GM12878 (cell line): ENCODE results near the gene RSPH1. TPM values are rescaled to one million over a fixed set of nuclear protein-coding genes. Genes with fewer than 3 reads are reported as not detected.

Experiments used
- ATAC-seq: fragments of 200-7000 bp; cut with Tn5 transposase; 3 replicates; pipeline ENCODE4 v1.9.1; 2020; ENCODE audit warnings: mild to moderate bottlenecking, moderate library complexity
- BruUV-seq: library from RNA; stranded (reverse); fragments of 400-500 nt; replicated peaks from 2 replicates; lab custom pipeline; 2021; lab: Mats Ljungman, UMichigan
- CTCF ChIA-PET: fragments of 300-600 bp; sonication (Branson Sonifier 250); formaldehyde crosslinking; extraction: SDS; loops from one replicate; lab custom pipeline; 2021; ENCODE audit warnings: inconsistent platforms; lab: Yijun Ruan, JAX
- POLR2A ChIA-PET: fragments of 350-600 bp; formaldehyde crosslinking; extraction: SDS; loops from one replicate; lab custom pipeline; 2021; ENCODE audit warnings: inconsistent platforms; lab: Charles Lee
- RAD21 ChIA-PET: fragments of 300-600 bp; sonication (Branson Sonifier 250); formaldehyde crosslinking; loops from one replicate; lab custom pipeline; 2023; ENCODE audit warnings: antibody characterized with exemption; ENCODE audit not compliant: unreplicated experiment; lab: Charles Lee
- SMC1A ChIA-PET: fragments of 300-600 bp; sonication (Branson Sonifier 250); formaldehyde crosslinking; loops from one replicate; lab custom pipeline; 2023; ENCODE audit not compliant: unreplicated experiment, uncharacterized antibody; lab: Charles Lee
- DNase-seq: peaks from one replicate; pipeline ENCODE4 v3.0.0-alpha.2; 2011; ENCODE audit warnings: low read depth, low spot score
- FAIRE-seq: peaks from 3 replicates; lab custom pipeline; 2011; peaks lifted over from hg19 to GRCh38; lab: Jason Lieb, UNC
- H2AFZ ChIP-seq: 2 replicates; pipeline ENCODE4 v1.6.0; 2011; ENCODE audit warnings: low read depth, low read length, control low read depth; ENCODE audit not compliant: control insufficient read depth
- H3K27ac ChIP-seq: 2 replicates; pipeline ENCODE4 v1.5.1; 2011; ENCODE audit warnings: control low read depth; ENCODE audit not compliant: control insufficient read depth, insufficient read depth
- H3K27me3 ChIP-seq, 2 experiments: replicated peaks in 1 of 2; 2 replicates each; pipeline versions ENCODE4 v1.6.0 to v1.6.1; 2011; ENCODE audit warnings: low read length in 1 of 2; ENCODE audit not compliant: control insufficient read depth in 2 of 2, insufficient read depth in 2 of 2
- H3K36me3 ChIP-seq, 2 experiments: 2 replicates each; pipeline ENCODE4 v1.5.1; 2011; ENCODE audit warnings: low read length in 1 of 2; ENCODE audit not compliant: control insufficient read depth in 2 of 2, insufficient read depth in 2 of 2
- H3K4me1 ChIP-seq: 2 replicates; pipeline ENCODE4 v1.6.1; 2011; ENCODE audit warnings: mild to moderate bottlenecking, low read length, moderate library complexity, mixed read lengths; ENCODE audit not compliant: control insufficient read depth, insufficient read depth
- H3K4me2 ChIP-seq: 2 replicates; pipeline ENCODE4 v1.6.0; 2011; ENCODE audit warnings: control low read depth; ENCODE audit not compliant: control insufficient read depth, insufficient read depth
- H3K4me3 ChIP-seq: fragments of 200-600 bp; sonication (generic); 2 replicates; pipeline ENCODE4 v1.5.1; 2016
- H3K79me2 ChIP-seq: 2 replicates; pipeline ENCODE4 v1.6.0; 2011; ENCODE audit warnings: low read length; ENCODE audit not compliant: control insufficient read depth, insufficient read depth
- H3K9ac ChIP-seq: 2 replicates; pipeline ENCODE4 v1.8.0; 2011; ENCODE audit warnings: low read length, control low read depth, mixed read lengths; ENCODE audit not compliant: control insufficient read depth, insufficient read depth
- H3K9me3 ChIP-seq: replicated peaks from 3 replicates; pipeline ENCODE4 v1.5.1; 2011; ENCODE audit warnings: mild to moderate bottlenecking, low read length; ENCODE audit not compliant: control insufficient read depth, insufficient read depth
- H4K20me1 ChIP-seq: 2 replicates; pipeline ENCODE4 v1.6.0; 2011; ENCODE audit not compliant: control insufficient read depth, insufficient read depth
- ATF7 ChIP-seq: fragments of 450-650 bp; IDR thresholded peaks from 2 replicates; pipeline ENCODE4 v1.6.1; 2016; ENCODE audit warnings: low read depth, mild to moderate bottlenecking
- BCL11A ChIP-seq: IDR thresholded peaks from 2 replicates; pipeline ENCODE4 v1.6.1; 2011; ENCODE audit warnings: low read depth, low read length
- CBX5 ChIP-seq: sonication (generic); IDR thresholded peaks from 2 replicates; pipeline ENCODE4 v1.6.1; 2016; ENCODE audit warnings: low read depth, moderate library complexity, mild to moderate bottlenecking, inconsistent platforms
- FOXK2 ChIP-seq: fragments of 450-650 bp; IDR thresholded peaks from 2 replicates; pipeline ENCODE4 v1.6.1; 2017; ENCODE audit warnings: mild to moderate bottlenecking, moderate library complexity
- FOXM1 ChIP-seq: IDR thresholded peaks from 2 replicates; pipeline ENCODE4 v1.6.1; 2012; ENCODE audit warnings: low read depth, mild to moderate bottlenecking, inconsistent platforms, low read length, moderate library complexity
- RCOR1 ChIP-seq: conservative IDR thresholded peaks from 2 replicates; pipeline ENCODE4 v1.6.1; 2012; ENCODE audit warnings: low read depth, low read length, improper control_type of control experiment
- RFX5 ChIP-seq: IDR thresholded peaks from 2 replicates; pipeline ENCODE4 v1.6.1; 2011; ENCODE audit warnings: low read depth, low read length, improper control_type of control experiment
- SMAD1 ChIP-seq: fragments of 450-650 bp; IDR thresholded peaks from 2 replicates; pipeline ENCODE4 v1.6.1; 2018; ENCODE audit warnings: mild to moderate bottlenecking, low read depth; ENCODE audit not compliant: partially characterized antibody
- SMAD5 ChIP-seq: IDR thresholded peaks from 2 replicates; pipeline ENCODE4 v1.6.1; 2016; ENCODE audit warnings: antibody characterized with exemption, low read depth
- SMARCA5 ChIP-seq: fragments of 450-650 bp; IDR thresholded peaks from 2 replicates; pipeline ENCODE4 v1.6.1; 2017; ENCODE audit warnings: mild to moderate bottlenecking
- SP1 ChIP-seq: IDR thresholded peaks from one replicate; pipeline ENCODE4 v1.6.1; 2011; ENCODE audit warnings: low read depth, low read length
- SPI1 ChIP-seq: IDR thresholded peaks from 2 replicates; pipeline ENCODE4 v1.6.1; 2011; ENCODE audit warnings: low read depth, mild to moderate bottlenecking, low read length, moderate library complexity, borderline replicate concordance; ENCODE audit not compliant: insufficient read depth
- SREBF1 ChIP-seq: IDR thresholded peaks from 2 replicates; pipeline ENCODE4 v1.6.1; 2012; ENCODE audit warnings: mild to moderate bottlenecking, low read length
- TARDBP ChIP-seq: IDR thresholded peaks from 2 replicates; pipeline ENCODE4 v1.6.1; 2016; ENCODE audit warnings: borderline replicate concordance
- ZNF217 ChIP-seq: fragments of 450-650 bp; IDR thresholded peaks from 2 replicates; pipeline ENCODE4 v1.6.1; 2017; ENCODE audit warnings: antibody characterized with exemption, mild to moderate bottlenecking
- WGBS: methylation state at CpG from one replicate; pipeline ENCODE4 v1.1.6; 2016; ENCODE audit warnings: low lambda C conversion rate; ENCODE audit not compliant: insufficient replicate concordance, insufficient coverage; ENCODE audit errors: missing lambda C conversion rate; 5-methylcytosine and 5-hydroxymethylcytosine counted together
- in situ Hi-C: fragments of 300-500 bp; cut with MboI; formaldehyde crosslinking; loops from 9 replicates; pipeline ENCODE4 v1.14.3; 2018; ENCODE audit warnings: mixed read lengths
- intact Hi-C: fragments of 100-400 bp; cut with micrococcal nuclease; formaldehyde crosslinking; loops from one replicate; pipeline ENCODE4 v1.14.2; 2022; ENCODE audit not compliant: unreplicated experiment
- polyA plus RNA-seq, 11 experiments: library from polyadenylated mRNA; depleted of rRNA in 4 of 11; unstranded in 6 of 11; stranded (reverse) in 5 of 11; fragments of >200 nt; fragmentation: Nextera tagmentation in 4 of 11; fragmentation: Illumina TruSeq in 1 of 11; extraction: Ambion mirVana in 4 of 11; extraction: Trizol in 1 of 11; gene quantifications; 1 replicate in 1 of 11; 2 replicates in 10 of 11; pipeline versions ENCODE4 v1.2.1 to v1.2.3, GENCODE V29; 2011 to 2016; ENCODE audit warnings: inconsistent platforms in 2 of 11, missing spikeins in 2 of 11, low read depth in 1 of 11
- total RNA-seq, 4 experiments: library from RNA; depleted of rRNA in 3 of 4; stranded (reverse); fragments of >200 nt in 3 of 4; fragmentation: Illumina TruSeq in 1 of 4; extraction: Trizol in 1 of 4; gene quantifications; 2 replicates each; pipeline versions ENCODE4 v1.2.1 to v1.2.3, GENCODE V29; 2013 to 2021
- TF ChIP-seq, protein P1 (sequence below): fragments of 450-650 bp; IDR thresholded peaks from 2 replicates; pipeline ENCODE4 v1.6.1; 2017; ENCODE audit warnings: mild to moderate bottlenecking
- TF ChIP-seq, protein P2 (sequence below): fragments of 450-650 bp; conservative IDR thresholded peaks from 2 replicates; pipeline ENCODE4 v1.6.1; 2017; ENCODE audit warnings: mild to moderate bottlenecking, moderate library complexity
- TF ChIP-seq, protein P3 (sequence below): fragments of 450-650 bp; IDR thresholded peaks from 2 replicates; pipeline ENCODE4 v1.6.1; 2017; ENCODE audit warnings: mild to moderate bottlenecking, moderate library complexity

Gene RSPH1
- total and polyA plus RNA-seq, 10 of the 15 experiments (the other 5 are each of a cell fraction or from before 2014, with no cell fraction given): 0.11 to 1.4 (median 0.38) TPM

DNA sequence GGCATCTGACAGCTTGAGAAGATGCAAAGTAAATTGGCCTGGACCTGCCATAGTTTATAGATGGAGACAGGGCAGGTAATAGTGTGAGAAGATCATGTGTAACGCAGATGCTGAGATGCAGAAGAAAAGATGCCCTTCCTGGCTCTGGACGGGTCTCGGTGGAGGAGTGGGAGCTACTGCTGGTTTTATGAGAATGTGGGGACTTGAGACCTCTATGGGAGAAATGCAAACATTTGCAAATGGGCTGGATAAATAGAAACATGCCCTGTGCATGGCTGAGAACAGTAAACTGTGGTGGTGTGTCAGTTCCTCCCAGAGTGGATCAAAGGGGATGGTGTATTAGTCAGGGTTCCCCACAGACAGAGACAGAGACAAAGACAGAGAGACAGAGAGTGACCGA is 70.4 kb downstream of the RSPH1 start:
- peaks cover 51% of the 10 kb centered on the region for H3K4me1 ChIP-seq
- intact Hi-C loops: loop anchor here (1.0 to 2.0 kb wide), 2 partner anchors 15 to 33 kb away; no protein-coding TSS in a partner anchor
- no peak for TF ChIP-seq FOXM1
- no peak for TF ChIP-seq SREBF1
- no peak for TF ChIP-seq ATF7
- TF ChIP-seq, protein P1, sequence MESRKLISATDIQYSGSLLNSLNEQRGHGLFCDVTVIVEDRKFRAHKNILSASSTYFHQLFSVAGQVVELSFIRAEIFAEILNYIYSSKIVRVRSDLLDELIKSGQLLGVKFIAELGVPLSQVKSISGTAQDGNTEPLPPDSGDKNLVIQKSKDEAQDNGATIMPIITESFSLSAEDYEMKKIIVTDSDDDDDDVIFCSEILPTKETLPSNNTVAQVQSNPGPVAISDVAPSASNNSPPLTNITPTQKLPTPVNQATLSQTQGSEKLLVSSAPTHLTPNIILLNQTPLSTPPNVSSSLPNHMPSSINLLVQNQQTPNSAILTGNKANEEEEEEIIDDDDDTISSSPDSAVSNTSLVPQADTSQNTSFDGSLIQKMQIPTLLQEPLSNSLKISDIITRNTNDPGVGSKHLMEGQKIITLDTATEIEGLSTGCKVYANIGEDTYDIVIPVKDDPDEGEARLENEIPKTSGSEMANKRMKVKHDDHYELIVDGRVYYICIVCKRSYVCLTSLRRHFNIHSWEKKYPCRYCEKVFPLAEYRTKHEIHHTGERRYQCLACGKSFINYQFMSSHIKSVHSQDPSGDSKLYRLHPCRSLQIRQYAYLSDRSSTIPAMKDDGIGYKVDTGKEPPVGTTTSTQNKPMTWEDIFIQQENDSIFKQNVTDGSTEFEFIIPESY: no peak
- no peak for TF ChIP-seq SMARCA5
- TF ChIP-seq, protein P2, sequence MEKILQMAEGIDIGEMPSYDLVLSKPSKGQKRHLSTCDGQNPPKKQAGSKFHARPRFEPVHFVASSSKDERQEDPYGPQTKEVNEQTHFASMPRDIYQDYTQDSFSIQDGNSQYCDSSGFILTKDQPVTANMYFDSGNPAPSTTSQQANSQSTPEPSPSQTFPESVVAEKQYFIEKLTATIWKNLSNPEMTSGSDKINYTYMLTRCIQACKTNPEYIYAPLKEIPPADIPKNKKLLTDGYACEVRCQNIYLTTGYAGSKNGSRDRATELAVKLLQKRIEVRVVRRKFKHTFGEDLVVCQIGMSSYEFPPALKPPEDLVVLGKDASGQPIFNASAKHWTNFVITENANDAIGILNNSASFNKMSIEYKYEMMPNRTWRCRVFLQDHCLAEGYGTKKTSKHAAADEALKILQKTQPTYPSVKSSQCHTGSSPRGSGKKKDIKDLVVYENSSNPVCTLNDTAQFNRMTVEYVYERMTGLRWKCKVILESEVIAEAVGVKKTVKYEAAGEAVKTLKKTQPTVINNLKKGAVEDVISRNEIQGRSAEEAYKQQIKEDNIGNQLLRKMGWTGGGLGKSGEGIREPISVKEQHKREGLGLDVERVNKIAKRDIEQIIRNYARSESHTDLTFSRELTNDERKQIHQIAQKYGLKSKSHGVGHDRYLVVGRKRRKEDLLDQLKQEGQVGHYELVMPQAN: no peak
- TF ChIP-seq SPI1: peak; percentile 76
- no peak for TF ChIP-seq RCOR1
- TF ChIP-seq RFX5: no peak
- 0 out of 2 replicates have a peak, but pooled peaks have one; percentile 22 for TF ChIP-seq SMAD5
- TF ChIP-seq TARDBP: no peak
- TF ChIP-seq SP1: no peak
- TF ChIP-seq FOXK2: no peak
- 0 out of 2 replicates have a peak, but pooled peaks have one; percentile 13 for TF ChIP-seq BCL11A
- TF ChIP-seq CBX5: no peak
- TF ChIP-seq, protein P3, sequence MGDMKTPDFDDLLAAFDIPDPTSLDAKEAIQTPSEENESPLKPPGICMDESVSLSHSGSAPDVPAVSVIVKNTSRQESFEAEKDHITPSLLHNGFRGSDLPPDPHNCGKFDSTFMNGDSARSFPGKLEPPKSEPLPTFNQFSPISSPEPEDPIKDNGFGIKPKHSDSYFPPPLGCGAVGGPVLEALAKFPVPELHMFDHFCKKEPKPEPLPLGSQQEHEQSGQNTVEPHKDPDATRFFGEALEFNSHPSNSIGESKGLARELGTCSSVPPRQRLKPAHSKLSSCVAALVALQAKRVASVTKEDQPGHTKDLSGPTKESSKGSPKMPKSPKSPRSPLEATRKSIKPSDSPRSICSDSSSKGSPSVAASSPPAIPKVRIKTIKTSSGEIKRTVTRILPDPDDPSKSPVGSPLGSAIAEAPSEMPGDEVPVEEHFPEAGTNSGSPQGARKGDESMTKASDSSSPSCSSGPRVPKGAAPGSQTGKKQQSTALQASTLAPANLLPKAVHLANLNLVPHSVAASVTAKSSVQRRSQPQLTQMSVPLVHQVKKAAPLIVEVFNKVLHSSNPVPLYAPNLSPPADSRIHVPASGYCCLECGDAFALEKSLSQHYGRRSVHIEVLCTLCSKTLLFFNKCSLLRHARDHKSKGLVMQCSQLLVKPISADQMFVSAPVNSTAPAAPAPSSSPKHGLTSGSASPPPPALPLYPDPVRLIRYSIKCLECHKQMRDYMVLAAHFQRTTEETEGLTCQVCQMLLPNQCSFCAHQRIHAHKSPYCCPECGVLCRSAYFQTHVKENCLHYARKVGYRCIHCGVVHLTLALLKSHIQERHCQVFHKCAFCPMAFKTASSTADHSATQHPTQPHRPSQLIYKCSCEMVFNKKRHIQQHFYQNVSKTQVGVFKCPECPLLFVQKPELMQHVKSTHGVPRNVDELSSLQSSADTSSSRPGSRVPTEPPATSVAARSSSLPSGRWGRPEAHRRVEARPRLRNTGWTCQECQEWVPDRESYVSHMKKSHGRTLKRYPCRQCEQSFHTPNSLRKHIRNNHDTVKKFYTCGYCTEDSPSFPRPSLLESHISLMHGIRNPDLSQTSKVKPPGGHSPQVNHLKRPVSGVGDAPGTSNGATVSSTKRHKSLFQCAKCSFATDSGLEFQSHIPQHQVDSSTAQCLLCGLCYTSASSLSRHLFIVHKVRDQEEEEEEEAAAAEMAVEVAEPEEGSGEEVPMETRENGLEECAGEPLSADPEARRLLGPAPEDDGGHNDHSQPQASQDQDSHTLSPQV: no peak
- no peak for TF ChIP-seq SMAD1
- TF ChIP-seq ZNF217: no peak

More for the DNA sequence above, 70.4 kb downstream of the RSPH1 start:
- no TSS peak for BruUV-seq
- ChIA-PET RAD21 (interaction anchor here (1.0 to 7.2 kb wide), 9 partner anchors 10 to 116 kb away, joined by 3 to 81 read pairs (median 10); no protein-coding TSS in a partner anchor), SMC1A (interaction anchor here (0.7 to 9.4 kb wide), 15 partner anchors 10 to 280 kb away, joined by 3 to 124 read pairs (median 9); no protein-coding TSS in a partner anchor), CTCF (interaction anchor here (1.2 to 3.3 kb wide), 7 partner anchors 10 to 116 kb away, joined by 3 to 16 read pairs (median 4); no protein-coding TSS in a partner anchor), POLR2A (interaction anchor here (1.1 to 3.3 kb wide), 8 partner anchors 10 to 115 kb away, joined by 3 to 15 read pairs (median 6); no protein-coding TSS in a partner anchor)
- DNase-seq (peak; percentile 84), FAIRE-seq (peak; percentile 77), ATAC-seq (peak; percentile 39)
- in situ Hi-C loops: no loop called here
- Histone ChIP-seq H3K27ac (peak overlapping the region; percentile 89), H3K36me3 (no peaks in the 10 kb centered on the region), H3K4me3 (no peak overlapping the region), H4K20me1 (no peaks in the 10 kb centered on the region), H2AFZ (no peak overlapping the region; the same call in 1 of the 2 replicates), H3K9ac (peak overlapping the region; percentile 50), H3K4me2 (peak overlapping the region; percentile 19), H3K27me3 (no peaks in the 10 kb centered on the region), H3K9me3 (no peaks in the 10 kb centered on the region), H3K79me2 (no peaks in the 10 kb centered on the region)
- WGBS: 6% methylated on average over 4 of the region's 4 CpGs
